Activated gamma-delta T cell (primary cell): ENCODE measurements around the gene TXNDC12.
A peak's percentile ranks its signal among the peaks of the same experiment; 100 is the strongest.
"Not testable (repeated sequence)": the region's sequence is repeated elsewhere in the genome, so short reads cannot be mapped to it uniquely, and the experiment has no call there.

ENCODE experiments used
- DNase-seq: peaks from one replicate; lab custom pipeline; 2025; lab: John Stamatoyannopoulos, UW
- total RNA-seq, 2 donors: gene quantifications; one replicate each; lab custom pipeline; 2026; lab: John Stamatoyannopoulos, UW

Gene TXNDC12
- 5.0 to 5.3 reads per million in 2 donors for total RNA-seq

DNA sequence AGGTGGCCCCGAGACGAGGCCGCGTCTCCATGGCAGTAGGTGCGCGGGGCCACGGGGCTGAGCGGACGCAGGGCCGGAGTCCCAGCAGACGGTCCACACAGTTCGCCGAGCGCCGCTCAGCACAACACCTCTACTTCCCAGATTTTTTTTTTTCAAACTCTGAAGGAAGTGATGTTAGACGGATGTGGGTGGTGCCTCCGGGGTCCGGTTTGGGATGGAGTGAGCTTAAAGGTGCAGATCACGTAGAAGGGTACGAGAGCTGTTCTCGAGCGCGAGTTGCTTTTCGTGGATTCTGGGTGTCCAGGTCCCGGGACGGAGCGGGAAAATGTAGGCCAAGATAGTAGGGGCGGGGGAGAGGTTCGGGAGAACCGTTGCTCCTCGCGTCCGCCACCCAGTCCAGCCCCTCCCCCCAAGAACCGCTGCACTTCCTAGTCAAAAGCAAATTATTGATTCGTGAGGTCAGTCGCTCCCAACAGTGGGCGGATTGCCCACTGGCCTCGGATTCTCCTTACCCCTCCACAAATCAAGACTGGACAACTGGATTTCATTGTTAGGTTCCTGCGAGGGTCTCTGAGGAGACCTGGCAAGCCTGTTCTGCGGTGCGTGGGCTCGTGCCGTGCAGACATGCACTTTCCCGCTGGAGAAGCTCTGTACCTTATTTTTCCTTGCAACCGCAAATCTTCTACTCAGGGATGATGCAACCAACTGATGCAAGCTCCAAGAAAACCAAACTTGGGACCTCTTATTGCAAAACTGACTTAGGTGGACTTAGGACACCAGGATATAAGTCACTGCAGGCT lies at the start of gene TXNDC12:
TXNDC12 (minus strand) TSS at position 126 of the 800 bp plus-strand sequence; CDS start at position 31, 95 bp downstream.
- DNase-seq: peak; percentile 15

DNA sequence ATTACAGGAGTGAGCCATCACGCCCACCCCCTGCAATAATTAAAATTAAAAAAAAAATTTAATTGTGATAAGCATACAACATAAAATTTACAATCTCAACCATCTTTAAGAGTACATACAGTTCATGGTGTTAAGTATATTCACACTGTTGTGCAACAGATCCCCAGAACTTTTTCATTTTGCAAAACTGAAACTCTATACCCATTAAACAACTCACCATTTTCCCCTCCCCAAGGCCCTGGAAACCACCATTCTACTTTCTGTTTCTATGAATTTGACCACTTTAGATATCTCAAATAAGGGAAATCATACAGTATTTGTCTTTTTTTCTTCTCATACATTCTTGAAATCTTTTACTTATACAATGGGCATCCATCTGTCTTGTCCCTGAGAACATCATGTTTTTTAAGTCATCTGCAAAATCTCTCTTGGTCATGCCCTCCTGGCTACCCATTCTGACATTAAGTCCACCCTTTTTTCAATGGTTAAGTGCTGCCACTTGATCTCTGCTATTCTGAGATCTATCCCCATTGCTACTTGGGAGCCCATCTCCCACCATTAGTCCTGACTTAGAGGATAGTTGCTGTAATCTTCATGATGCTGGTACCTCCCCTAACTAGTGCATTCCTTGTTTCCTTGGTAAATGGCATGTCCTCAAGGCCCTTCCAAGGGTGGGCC lies 47.5 kb upstream of the TXNDC12 start:
- DNase-seq: no peak

- no peak for DNase-seq
Observed at GRCh38 chr1:52098139-52098871, 43.3 kb upstream of the TXNDC12 start.

- DNase-seq: no peak
Observed at GRCh38 chr1:52096216-52096615, 41.2 kb upstream of the TXNDC12 start.

DNA sequence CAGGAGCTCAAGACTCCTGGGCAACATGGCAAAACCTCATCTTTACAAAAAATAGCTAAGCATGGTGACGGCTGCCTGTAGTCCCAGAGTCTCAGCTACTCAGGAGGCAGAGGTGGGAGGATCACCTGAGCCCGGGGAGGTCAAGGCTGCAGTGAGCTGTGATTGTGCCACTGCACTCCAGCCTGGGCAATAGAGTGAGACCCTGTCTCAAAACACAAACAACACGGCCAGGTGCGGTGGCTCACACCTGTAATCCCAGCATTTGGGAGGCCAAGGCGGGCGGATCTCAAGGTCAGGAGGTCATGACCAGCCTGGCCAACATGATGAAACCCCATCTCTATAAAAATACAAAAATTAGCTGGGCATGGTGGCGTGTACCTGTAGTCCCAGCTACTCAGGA lies 39.3 kb upstream of the TXNDC12 start:
- not testable (repeated sequence) for DNase-seq

DNA sequence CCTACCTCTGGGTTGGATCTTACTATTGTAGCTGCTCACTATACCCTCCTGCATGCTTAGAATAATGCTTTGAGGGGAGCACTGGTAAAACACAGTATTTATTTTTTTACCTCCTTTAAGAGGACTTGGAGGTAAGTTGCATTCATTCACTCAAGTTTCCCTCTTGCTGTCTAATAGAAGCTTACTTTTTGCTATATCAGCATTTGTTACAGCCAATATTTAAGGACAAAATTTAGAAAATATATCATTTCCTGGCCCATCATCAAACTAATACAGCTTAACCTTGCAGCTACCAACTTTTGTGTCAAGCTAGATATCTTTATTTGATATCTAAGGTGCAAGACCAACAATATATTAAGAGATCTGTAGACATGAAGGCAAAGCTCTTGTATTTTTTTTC lies 32.9 kb upstream of the TXNDC12 start:
- DNase-seq: not testable (repeated sequence)

DNA sequence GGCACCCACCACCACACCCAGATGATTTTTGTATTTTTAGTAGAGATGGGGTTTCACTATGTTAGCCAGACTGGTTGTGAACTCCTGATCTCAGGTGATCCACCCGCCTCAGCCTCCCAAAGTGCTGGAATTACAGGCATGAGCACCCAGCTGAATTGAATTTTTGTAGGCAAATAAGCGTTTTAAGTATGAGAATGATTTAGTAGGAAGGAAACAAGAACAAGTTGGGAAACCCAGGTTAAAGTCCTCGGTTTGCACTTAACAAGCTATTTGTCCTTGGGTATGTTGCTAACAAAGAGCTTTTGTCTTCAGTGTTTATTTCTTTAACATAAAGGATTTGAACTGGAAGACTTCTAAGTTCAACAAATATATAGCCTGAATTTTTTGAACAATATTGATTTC lies 25.0 kb upstream of the TXNDC12 start:
- DNase-seq: no peak

- DNase-seq: not testable (repeated sequence)
Observed at GRCh38 chr1:52077277-52077676, 22.3 kb upstream of the TXNDC12 start.

GRCh38 chr1:52072291-52072690 lies 17.3 kb upstream of the TXNDC12 start:
- DNase-seq: no peak

- no peak for DNase-seq
Observed at GRCh38 chr1:52070704-52071103, 15.7 kb upstream of the TXNDC12 start.

DNA sequence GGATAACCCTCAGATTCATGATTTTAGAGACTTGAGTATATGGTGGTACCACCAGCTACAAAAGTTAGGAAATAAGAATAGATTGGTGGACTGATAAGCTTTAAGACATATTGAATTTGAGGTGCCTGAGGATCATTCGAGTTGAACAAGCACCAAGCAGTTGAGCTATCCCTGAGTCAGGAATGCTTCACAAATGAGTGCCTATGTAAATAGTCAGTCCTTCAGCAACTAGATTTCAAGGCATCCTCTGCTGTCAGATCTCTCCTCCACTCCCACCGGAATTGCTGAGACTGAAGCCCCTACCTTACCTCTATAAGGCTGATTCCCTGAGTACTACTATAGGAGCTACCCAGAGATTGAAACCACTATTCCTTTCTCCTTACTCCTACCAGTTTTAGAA lies 8.2 kb upstream of the TXNDC12 start:
- no peak for DNase-seq

DNA sequence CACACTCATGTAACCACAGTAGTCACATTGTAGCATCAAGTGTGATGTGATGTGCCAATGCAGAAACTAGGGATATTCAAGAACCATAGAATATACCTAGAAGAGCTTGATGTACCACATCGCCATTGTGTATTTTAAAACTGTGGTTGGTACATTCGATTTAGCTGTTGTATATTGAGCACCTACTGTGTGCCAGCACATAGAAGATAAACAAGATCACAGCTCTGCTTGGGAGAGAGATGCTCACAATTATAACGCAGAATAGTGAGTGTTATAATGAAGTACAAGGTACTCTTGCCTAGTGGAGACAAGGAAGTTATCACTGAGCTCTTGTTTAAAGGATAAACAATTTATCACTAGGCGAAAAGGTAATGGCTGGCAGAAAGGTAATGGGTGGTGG lies 5.8 kb upstream of the TXNDC12 start:
- DNase-seq: no peak

GRCh38 chr1:52059888-52060287 lies 4.9 kb upstream of the TXNDC12 start:
- DNase-seq: no peak

DNA sequence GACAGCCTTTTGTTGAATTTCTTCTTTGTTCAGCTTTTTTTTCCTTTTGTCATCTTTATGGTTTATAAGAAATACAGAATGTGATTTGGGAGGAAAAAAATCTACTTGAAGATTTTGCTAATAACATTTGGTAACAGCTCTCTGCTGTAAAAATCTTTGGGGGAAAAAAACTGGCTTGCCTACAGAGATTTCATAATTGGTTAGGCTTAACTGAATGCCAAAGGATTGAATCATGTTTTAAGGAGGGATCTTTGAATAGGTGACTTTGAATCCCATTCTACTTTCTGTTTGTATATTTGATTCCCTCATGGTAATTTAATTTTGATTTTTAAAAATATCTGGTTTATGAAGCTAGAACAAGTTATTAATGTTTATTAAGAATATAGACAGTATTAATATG lies 4.3 kb upstream of the TXNDC12 start:
- DNase-seq: no peak

DNA sequence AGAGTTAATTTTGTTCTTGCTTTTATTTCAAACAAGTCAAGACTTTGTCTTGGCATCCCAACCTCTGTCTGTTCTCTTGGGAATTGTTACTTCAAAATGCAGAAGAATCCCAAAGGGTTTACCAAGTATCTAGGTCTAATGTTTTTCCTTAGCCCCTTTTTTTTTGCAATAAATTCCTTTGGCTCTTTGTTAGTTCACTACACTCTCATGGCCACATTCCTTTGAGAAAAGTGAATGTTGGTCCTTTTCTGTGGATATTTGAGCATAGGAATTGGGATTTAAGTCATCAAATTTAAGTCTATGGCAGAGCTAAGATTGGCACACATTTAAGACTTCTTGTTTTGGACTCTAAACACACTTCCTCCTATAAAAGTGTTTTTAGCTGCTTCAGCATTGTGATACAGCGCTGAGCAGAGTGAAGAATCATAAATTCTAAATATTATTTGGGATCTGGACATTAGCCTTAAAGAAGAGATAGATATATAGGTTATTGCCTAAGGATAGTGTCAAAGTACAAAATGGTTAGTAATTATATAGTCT lies 3.0 kb upstream of the TXNDC12 start:
- no peak for DNase-seq

GRCh38 chr1:52057255-52057654 lies 2.3 kb upstream of the TXNDC12 start:
- no peak for DNase-seq

DNA sequence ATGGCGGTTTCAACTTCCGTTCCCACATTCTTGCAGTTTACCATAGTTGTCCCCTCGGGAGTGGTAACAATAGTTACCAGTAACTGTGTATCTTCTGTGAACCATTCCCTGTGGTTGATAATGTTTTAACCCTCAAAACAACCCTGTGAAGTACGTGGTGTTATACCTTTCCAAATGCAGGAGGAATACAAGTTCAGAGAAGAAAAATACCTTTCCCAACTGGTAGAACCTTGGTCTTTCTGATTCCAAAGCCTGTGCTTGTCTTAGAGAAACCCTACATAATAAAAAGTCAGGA lies 1.9 kb upstream of the TXNDC12 start:
- no peak for DNase-seq

DNA sequence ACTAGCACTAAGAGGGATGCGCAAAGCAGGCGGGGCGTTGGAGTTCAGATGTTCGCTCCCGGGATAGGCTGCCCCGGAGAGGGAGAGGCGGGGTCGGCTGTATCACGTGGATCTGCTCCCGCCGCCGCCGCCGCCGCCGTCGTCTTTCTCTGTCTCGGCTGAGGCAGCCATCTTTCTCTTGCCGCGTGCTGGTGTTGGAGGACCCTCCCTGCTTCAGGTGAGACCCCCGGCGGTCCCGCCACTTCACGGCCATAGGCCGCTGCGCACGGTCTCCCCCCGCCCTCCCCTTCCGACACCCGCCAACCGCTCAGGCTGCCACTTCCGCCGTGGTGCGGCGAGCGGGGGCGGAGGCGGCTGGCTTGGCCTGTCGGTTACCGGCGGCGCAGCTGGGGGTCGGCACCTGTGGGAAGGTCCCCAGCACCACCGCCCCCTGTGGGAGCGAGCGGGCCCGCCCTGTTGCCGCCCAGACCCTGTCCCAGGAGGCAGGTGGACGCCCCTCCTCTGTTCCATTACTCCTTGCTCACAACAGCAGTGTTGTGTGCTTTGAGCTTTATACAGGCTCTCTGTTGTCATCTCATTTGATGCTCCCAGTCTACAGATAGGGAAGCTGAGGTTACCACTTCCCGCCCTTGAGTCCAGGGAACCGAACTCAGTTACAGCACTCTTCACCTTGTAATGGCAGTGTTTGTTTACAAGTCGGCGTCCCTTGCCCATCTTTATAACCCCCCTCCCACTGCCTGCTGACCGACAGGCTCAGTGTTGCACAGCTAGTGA lies 1.4 kb upstream of the TXNDC12 start, which contains the start of gene BTF3L4:
BTF3L4 (plus strand) TSS at position 133 of the 774 bp plus-strand sequence. CDS start 3,553 bp downstream, outside the sequence.
- DNase-seq: peak; percentile 79

GRCh38 chr1:52055866-52056162 lies 823 bp upstream of the TXNDC12 start:
- no peak for DNase-seq

- DNase-seq: no peak
Observed at GRCh38 chr1:52054496-52055065, 410 bp downstream of the TXNDC12 start.

DNA sequence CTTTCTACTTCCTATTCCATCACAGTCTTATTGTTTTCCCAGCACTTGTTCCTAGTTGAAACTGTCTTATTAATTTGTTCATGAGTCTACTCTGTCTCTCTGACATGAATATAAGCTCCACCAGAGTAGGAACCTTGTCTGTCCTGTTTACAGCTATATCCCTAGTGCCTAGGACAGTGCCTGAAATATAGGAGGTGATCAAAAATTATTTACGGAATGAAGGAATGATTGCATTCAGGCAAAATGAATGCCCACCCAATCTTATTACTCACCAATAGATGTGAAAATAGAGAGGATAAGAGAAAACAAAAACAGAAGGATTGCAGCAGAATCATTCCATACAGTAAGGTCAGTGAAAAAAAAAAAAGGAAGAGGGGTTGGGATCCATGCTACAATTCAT lies 1.1 kb downstream of the TXNDC12 start:
- no peak for DNase-seq
